ENCODE results near the gene CDON. TPM values are rescaled to one million over a fixed set of nuclear protein-coding genes. Genes with fewer than 3 reads are reported as not detected.

Gene CDON
- total RNA-seq, 3 donors from 2014 or later (not counting 1 experiment from before 2014, with no cell fraction given) = 0.25 to 0.38 TPM; not detected in 1

DNA sequence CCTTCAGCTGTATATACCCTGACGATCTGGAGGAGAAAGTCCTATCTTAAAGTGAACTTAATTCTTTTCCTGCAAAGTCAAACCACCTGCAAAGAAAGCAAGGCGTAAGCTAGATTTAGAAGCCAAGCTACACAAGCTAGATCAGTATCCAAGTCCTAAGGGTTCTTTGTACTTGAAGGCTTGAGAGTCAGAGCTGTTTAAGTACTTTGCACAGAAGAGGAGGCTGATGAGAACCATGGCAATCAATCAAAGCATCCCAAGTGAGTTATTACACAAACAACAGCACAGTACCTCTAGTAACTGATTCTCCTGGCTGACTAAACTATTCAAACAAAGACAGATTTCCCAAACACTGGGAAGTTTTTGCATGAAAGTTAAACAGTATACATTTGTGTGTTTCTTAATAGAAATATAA lies 1.9 kb downstream of the CDON start:
- peaks cover 31 to 38% of the 10 kb centered on the region in 2 donors for H3K27me3 Mint-ChIP-seq (ENCODE audit: low read depth in 2 of 2)
- no peak overlapping the region for H3K27ac ChIP-seq (ENCODE audit: low read length)
- 77% methylated on average over 2 of the region's 2 CpGs for WGBS (ENCODE audit: insufficient coverage)
- H3K9me3 Mint-ChIP-seq = no peaks in the 10 kb centered on the region
- H3K4me1 ChIP-seq (ENCODE audit: control insufficient read depth, insufficient read depth, low read length) = peaks cover 15% of the 10 kb centered on the region
- peaks cover 7% of the 10 kb centered on the region in 2 donors for H3K4me1 Mint-ChIP-seq
- peaks cover 11% of the 10 kb centered on the region for H3K27me3 ChIP-seq (ENCODE audit: control insufficient read depth, insufficient read depth, low read length)
- H3K36me3 Mint-ChIP-seq = no peaks in the 10 kb centered on the region
- H3K27ac Mint-ChIP-seq = no peak overlapping the region
- no peaks in the 10 kb centered on the region for H3K9me3 ChIP-seq (ENCODE audit: control insufficient read depth, insufficient read depth, low read length)
- intact Hi-C loops (cut with micrococcal nuclease) = no loop called here
- ATAC-seq (no peak), DNase-seq (no peak)
- TF ChIP-seq, protein P1, sequence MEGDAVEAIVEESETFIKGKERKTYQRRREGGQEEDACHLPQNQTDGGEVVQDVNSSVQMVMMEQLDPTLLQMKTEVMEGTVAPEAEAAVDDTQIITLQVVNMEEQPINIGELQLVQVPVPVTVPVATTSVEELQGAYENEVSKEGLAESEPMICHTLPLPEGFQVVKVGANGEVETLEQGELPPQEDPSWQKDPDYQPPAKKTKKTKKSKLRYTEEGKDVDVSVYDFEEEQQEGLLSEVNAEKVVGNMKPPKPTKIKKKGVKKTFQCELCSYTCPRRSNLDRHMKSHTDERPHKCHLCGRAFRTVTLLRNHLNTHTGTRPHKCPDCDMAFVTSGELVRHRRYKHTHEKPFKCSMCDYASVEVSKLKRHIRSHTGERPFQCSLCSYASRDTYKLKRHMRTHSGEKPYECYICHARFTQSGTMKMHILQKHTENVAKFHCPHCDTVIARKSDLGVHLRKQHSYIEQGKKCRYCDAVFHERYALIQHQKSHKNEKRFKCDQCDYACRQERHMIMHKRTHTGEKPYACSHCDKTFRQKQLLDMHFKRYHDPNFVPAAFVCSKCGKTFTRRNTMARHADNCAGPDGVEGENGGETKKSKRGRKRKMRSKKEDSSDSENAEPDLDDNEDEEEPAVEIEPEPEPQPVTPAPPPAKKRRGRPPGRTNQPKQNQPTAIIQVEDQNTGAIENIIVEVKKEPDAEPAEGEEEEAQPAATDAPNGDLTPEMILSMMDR (IDR thresholded peaks at IDR 0.05) = no peak
- no peak overlapping the region for H3K4me3 ChIP-seq (ENCODE audit: low read length)
- H3K4me3 Mint-ChIP-seq = peak overlapping the region; percentile 26
- H3K36me3 ChIP-seq (ENCODE audit: control insufficient read depth, insufficient read depth, low read length) = no peaks in the 10 kb centered on the region

DNA sequence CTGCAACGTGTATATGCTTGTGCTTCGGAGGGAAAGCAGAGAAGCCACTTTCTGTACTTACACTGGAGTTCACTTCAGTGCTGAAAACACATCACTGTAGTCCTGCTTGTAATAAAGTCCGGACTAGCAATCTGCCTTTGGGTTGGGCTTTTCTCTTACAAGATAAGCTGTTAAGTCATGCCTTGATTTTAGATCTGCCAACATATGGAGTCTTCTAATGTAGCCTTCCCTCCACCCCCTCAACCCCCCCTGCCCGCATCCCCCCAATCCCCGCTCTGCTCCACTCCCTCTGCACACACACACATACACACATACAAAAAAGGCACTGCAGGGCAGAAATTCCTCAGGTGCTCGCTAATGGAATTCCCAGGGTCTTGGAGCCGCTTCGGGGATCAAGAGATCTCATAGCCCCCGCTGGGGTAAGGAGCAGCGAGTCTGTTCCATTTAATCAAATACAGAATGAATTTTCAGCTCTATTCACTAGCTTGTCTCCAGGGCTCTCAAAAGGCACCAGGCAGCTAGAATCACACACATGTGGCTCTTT lies 3.4 kb downstream of the CDON start:
- H3K27me3 Mint-ChIP-seq (ENCODE audit: low read depth in 2 of 2) = peaks cover 39 to 53% of the 10 kb centered on the region in 2 donors
- no peaks in the 10 kb centered on the region for H3K36me3 Mint-ChIP-seq
- no peaks in the 10 kb centered on the region for H3K9me3 ChIP-seq (ENCODE audit: control insufficient read depth, insufficient read depth, low read length)
- H3K4me1 ChIP-seq (ENCODE audit: control insufficient read depth, insufficient read depth, low read length) = peaks cover 15% of the 10 kb centered on the region
- intact Hi-C loops (cut with micrococcal nuclease) = no loop called here
- H3K27ac ChIP-seq (ENCODE audit: low read length) = no peak overlapping the region
- no peak overlapping the region for H3K4me3 Mint-ChIP-seq
- no peaks in the 10 kb centered on the region for H3K9me3 Mint-ChIP-seq
- peaks cover 11% of the 10 kb centered on the region for H3K27me3 ChIP-seq (ENCODE audit: control insufficient read depth, insufficient read depth, low read length)
- H3K36me3 ChIP-seq (ENCODE audit: control insufficient read depth, insufficient read depth, low read length) = no peaks in the 10 kb centered on the region
- ATAC-seq = no peak
- TF ChIP-seq, protein P1 (IDR thresholded peaks at IDR 0.05) = no peak
- no peak overlapping the region for H3K4me3 ChIP-seq (ENCODE audit: low read length)
- WGBS (ENCODE audit: insufficient coverage) = 40% methylated on average over 8 of the region's 10 CpGs
- no peak overlapping the region for H3K27ac Mint-ChIP-seq
- no peak for DNase-seq
- H3K4me1 Mint-ChIP-seq = peaks cover 7% of the 10 kb centered on the region in 2 donors

DNA sequence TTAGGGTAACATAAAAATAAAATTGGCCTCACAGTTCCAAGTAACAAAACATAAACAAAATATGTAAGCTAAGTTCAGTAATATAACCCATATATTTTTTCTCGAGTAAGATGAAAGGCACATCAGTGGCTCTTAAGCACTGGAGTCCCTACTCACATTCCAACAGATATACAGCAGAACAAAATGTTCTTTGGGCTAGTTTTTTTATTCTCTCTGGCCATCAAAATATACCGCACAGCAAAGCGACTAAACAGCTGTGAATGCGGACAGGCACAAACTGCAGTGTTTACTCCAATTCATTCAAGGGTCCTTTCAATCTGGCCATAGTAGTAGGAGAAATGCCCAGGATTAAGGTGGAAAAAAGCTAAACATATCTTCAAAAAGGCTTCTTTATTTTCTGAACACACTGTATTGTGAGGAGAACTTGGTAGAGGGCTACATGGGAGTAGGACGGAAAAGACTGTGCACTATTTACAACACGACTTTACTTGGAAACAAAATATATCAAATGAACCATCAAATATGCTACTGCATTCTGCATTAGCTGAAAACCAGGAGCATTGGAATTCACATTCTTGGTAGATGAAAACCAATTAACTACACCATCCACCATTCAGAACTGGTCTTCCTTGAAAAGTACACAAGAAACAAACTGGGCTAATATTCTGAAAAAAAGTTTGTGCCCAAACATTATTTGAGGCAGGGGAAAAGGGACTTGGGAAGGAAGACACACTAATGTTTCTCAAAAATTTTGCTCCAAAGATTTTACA lies 4.4 kb downstream of the CDON start:
- no peak overlapping the region for H3K27ac Mint-ChIP-seq
- DNase-seq (no peak), ATAC-seq (no peak)
- H3K9me3 Mint-ChIP-seq = no peaks in the 10 kb centered on the region
- Histone ChIP-seq H3K9me3 (ENCODE audit: control insufficient read depth, insufficient read depth, low read length) (no peaks in the 10 kb centered on the region), H3K4me3 (ENCODE audit: low read length) (no peak overlapping the region), H3K36me3 (ENCODE audit: control insufficient read depth, insufficient read depth, low read length) (no peaks in the 10 kb centered on the region), H3K4me1 (ENCODE audit: control insufficient read depth, insufficient read depth, low read length) (peaks cover 12% of the 10 kb centered on the region), H3K27ac (ENCODE audit: low read length) (no peak overlapping the region), H3K27me3 (ENCODE audit: control insufficient read depth, insufficient read depth, low read length) (peaks cover 9% of the 10 kb centered on the region)
- H3K4me3 Mint-ChIP-seq = no peak overlapping the region
- H3K4me1 Mint-ChIP-seq = peaks cover 7% of the 10 kb centered on the region in 2 donors
- WGBS (ENCODE audit: insufficient coverage) = 89% methylated on average over 5 of the region's 6 CpGs
- no peaks in the 10 kb centered on the region for H3K36me3 Mint-ChIP-seq
- TF ChIP-seq, protein P1 (IDR thresholded peaks at IDR 0.05) = no peak
- intact Hi-C loops (cut with micrococcal nuclease) = no loop called here
- peaks cover 39 to 54% of the 10 kb centered on the region in 2 donors for H3K27me3 Mint-ChIP-seq (ENCODE audit: low read depth in 2 of 2)

Measured in natural killer cell (primary cell).